Stimulated activated naive CD4-positive, alpha-beta T cell (primary cell): Measurements from ENCODE around the gene IL2.

ENCODE experiments used
- DNase-seq, 6 experiments: peaks; one replicate each; lab custom pipeline; 2025; lab: John Stamatoyannopoulos, UW

The IL2 gene

DNA sequence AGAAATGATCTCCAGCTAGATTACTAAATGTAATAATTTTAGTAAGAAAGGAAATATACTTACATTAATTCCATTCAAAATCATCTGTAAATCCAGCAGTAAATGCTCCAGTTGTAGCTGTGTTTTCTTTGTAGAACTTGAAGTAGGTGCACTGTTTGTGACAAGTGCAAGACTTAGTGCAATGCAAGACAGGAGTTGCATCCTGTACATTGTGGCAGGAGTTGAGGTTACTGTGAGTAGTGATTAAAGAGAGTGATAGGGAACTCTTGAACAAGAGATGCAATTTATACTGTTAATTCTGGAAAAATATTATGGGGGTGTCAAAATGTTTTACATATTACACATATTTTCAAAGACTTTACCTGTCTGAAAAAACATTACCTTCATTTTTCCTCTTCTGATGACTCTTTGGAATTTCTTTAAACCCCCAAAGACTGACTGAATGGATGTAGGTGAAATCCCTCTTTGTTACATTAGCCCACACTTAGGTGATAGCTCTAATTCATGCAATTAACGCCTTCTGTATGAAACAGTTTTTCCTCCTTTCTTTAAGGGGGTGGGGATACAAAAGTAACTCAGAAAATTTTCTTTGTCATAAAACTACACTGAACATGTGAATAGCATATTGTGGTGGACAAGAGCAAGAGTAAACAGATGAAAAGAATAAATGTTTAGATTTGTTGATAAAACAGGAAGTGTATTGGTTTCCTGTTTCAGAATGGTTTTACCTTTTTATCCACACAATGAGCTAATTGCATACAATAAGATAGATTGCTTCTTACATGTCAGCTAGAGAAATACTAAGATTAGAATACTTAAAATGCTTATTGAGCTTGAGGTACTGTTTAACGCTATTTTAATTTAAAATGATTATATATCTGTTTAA, at the start of gene IL2:
Gene IL2, minus strand, starts transcription at position 495 of the 886 bp plus-strand sequence. Its CDS starts 285 bp downstream, at position 210.
- peak in 2 of 6 experiments; percentile 7 to 22 for DNase-seq

DNA sequence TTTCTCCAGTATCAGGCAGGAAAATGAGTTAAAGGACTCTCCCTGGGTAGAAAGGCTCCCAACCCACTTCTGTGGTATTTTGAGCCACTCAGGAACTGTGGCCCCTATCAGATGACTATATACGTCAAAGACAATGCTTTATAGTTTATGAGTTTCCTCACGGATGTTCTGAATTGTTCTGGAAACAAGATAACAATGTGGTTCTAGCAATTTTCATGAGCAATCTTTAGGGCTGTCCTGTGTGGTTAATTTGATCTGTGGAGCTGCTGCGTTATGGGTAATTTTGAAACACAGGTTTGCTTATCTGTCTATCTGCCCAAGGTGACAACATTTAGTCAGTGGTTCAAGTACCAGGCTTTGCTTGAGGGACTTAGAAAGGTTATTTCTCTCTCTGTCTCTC, 46.7 kb upstream of the IL2 start:
- DNase-seq = no peak

DNA sequence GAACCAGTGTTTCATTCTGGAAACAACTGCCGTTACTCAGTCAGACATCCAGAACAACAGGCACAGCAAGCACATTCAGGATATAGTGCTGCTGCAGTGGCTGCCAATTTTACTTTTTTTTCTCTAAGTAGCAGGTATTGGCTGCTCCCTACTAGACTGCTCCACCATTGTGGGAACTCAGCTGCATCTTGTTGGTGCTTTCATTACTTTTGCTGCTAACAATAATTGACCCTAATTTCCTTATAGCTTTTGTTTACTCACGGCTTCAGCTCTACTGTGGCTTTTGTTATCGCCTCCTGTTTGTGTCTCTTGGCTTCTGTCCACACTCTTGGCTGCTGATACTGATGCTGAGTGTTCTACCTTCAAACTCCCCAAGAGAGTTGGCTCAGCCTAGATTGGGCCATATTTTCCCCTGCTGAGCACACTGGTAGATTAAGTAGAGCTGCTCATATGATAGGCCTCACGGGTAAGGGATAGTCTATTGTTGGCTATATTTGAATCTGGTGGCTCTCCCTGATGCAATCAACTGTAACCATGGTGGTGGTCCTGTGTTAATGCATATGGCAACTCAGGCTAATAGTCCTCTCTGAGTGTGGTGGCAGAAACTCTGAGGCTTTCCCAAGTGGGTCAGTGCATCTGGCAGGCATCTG, 44.5 kb upstream of the IL2 start:
- no peak for DNase-seq

GRCh38 chr4:122489061-122489460, 32.5 kb upstream of the IL2 start:
- DNase-seq = no peak

GRCh38 chr4:122483481-122483880, 27.0 kb upstream of the IL2 start:
- DNase-seq = no peak

DNA sequence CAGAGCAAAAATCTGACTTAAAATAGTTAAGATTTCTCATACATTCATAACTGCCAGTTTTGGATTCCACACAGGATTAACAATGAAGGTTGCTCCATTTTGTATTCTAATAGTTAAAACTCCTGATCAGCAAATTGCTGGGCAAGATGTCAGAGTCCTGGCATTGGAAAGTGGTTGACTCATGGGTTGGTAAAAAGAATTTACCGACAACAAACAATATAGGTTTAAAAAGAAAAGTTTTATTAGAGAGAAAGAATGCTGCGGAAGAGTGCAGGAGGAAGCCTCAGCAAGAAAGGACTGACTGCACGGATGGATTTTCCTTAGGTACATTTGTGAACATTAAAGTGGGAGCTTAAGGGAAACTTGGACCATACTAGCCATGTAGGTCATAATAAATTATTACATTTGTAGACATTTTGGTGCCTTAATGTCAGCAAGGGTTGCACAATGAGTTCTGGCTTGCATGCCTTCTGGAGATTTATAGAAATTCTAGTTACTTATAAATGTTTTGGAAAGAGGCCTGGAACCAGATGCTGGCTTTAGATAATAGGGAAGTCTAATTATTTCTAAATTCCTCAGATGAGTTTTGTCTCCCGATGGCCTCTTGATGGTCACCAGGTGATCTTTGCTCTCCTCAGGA, 25.4 kb upstream of the IL2 start:
- DNase-seq = no peak

- no peak for DNase-seq
These were observed 24.3 kb upstream of the IL2 start for GRCh38 chr4:122480655-122481487.

DNA sequence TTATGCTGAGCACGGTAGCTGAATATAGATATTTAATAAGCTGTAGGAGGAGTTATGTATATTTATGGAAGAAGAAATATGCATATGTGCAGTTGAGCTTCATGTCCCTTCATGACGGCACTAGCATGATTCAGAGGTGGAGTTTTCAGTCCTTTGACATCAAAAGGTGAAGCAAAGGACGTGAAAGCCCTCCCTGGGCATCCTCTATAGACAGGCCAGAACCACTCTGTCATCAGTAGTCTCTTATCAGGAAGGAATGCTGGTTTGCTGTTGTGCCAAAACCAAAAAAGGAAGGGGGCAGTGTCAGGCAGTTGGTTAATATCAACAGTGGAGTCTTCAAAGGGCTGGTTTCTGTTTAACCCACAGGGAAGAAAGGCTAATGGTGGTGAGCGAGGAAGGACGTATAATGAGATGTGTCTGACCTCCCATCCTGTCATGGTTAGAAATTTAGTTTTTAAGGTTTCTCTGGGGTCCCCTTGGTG, 23.5 kb upstream of the IL2 start:
- DNase-seq = no peak

- no peak for DNase-seq
These were observed 20.2 kb upstream of the IL2 start for GRCh38 chr4:122476745-122477144.

- no peak for DNase-seq
These were observed 19.6 kb upstream of the IL2 start for GRCh38 chr4:122476126-122476525.

DNA sequence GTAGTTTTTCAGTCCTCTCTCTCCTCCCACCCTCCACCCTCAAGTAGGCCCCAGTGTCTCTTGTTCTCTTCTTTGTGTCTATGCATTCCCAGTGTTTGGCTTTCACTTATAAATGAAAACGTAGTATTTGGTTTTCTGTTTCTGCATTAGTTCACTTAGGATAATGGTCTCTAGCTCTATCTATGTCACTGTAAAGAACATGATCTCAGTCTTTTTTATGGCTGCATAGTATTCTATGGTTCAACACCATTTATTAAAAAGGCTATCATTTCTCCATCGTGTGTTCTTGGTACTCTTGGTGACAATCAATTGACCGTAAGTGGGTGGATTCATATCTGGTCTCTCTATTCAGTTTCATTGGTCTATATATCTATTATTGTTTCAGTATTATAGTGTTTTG, 18.7 kb upstream of the IL2 start:
- no peak for DNase-seq

GRCh38 chr4:122469457-122469856, 12.9 kb upstream of the IL2 start:
- DNase-seq = no peak

GRCh38 chr4:122458625-122459024, 2.1 kb upstream of the IL2 start:
- DNase-seq = peak in 3 of 6 experiments; percentile 17 to 31 (median 19)

- DNase-seq = no peak
These were observed 3.0 kb downstream of the IL2 start for GRCh38 chr4:122453384-122453995.

DNA sequence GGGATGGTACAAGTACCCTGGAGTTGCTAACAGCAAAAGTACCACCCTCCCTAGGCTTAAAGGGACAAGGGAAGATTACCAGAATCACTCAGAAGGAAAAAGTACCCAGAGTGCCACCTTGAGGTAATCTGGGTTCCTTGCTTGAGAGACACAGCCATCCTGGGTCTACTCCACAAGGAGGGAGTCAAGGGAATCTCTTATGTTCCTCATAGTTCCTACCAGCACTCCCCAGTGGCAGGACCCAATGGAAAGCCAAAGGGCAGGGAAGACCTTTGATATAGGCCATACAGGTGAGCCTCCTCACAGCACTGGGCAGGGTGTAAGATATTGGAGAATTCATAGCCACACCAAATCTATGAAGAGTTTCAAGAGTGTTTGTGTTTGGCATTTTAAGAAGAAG, 5.7 kb downstream of the IL2 start:
- peak in 2 of 6 experiments; percentile 3 to 13 for DNase-seq

GRCh38 chr4:122434285-122434684, 22.2 kb downstream of the IL2 start:
- peak in 3 of 6 experiments; percentile 20 to 45 (median 40) for DNase-seq

DNA sequence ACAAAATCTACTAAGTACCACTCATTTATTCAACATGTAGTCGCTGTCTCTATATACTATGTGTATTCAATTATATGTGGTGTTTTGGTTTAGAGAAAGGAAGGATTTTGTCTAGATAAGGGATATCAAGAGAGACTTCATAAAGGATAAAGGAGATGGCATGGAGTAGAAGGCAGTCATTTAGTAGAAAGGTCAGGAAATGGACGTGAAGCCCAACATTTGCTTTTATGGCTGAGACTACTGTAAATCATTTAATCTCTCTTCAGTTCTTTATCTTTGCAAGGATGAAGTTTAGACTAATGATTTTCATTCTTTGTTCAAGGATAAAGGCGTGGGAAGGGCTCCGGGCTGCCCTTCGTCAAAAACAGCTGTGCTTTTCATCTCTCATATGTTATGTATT, 25.2 kb downstream of the IL2 start:
- no peak for DNase-seq

DNA sequence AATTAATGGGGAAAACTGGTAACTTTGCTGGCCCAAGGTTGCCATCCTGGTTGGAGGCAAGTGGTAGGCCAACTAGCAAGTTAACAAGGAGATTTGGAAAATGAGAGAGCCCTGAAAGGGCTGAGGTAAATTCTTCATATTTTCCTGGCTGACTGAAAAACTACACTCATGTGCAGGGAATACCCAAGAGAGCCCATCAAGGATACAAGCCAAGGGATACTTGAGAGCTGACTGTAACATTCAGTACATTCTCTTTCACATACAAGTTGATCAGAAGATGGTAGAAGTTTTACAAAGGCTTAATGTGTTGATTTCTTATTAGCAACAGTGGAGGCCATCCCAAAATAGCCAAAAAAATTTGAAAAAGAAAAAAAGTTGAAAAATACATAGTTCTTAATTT, 33.3 kb downstream of the IL2 start:
- no peak for DNase-seq

GRCh38 chr4:122412547-122412946, 44.0 kb downstream of the IL2 start:
- DNase-seq = no peak

DNA sequence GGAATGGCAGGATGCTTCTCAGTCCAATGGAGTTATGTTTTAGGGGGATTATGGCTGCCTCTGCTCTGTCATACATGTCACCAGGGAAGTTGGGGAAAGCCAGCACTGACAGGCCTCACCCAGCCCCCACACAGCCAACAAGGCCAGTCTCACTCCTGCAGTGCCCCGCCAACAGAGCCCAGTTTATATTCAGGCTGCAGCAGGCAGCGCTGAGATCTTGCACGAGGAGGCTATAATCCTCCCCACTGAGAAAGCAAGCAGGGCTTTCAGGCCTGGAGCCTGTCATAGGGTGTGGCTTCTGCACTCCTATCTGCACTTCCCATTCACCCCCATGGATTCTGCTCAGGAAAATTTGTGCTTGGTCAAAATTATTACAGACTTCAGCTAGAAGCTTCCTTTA, 52.7 kb downstream of the IL2 start:
- DNase-seq = no peak
